Stimulated activated CD8-positive, alpha-beta memory T cell treated with anti-CD3 and anti-CD28 coated beads, Interleukin-12 subunit alpha, Interleukin-12 subunit beta, amount 100 ng/mL, for 4 hours (primary cell): Measurements from ENCODE around the gene SHLD1.

Source experiments
- DNase-seq: peaks from one replicate; pipeline ENCODE4 v3.0.0-alpha.2; 2020; ENCODE audit warnings: low read depth

The SHLD1 gene

DNA sequence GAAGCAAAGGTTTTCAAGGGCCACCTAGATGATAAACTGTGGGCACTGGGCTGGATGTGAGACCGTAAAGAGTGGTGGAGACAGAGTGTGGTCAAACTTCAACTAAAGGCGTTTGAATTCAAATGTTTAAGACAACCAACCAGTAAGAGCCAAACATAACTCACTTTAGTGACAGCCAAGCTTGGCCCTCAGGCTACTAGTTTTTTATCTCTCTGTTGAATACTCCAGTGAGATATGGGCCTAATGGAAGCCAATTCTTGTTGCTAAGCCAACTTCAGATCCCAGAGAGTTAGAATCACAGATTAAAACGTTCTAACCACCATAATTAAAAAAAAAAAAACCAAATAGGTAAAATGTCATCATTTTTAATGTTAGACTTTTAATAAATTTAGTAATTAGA, 142.9 kb downstream of the SHLD1 start:
- no peak for DNase-seq

DNA sequence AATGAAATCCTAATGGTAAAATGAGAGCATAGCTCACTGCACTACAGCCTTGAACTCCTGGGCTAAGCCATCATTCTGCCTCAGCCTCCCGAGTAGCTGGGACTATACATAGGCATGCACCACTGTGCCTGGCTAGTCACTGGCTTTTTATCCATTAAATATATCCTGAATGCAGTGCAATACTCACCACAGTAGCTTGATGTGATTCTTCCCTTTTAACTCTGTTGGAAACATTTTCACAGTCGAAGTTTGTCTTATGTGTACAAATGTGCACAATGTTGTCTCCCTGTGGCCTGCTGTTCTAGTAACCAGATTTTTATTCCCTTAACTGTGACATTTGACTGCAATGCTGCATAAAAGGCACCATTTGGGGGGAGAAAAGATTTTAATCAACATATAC, 143.4 kb downstream of the SHLD1 start:
- no peak for DNase-seq

DNA sequence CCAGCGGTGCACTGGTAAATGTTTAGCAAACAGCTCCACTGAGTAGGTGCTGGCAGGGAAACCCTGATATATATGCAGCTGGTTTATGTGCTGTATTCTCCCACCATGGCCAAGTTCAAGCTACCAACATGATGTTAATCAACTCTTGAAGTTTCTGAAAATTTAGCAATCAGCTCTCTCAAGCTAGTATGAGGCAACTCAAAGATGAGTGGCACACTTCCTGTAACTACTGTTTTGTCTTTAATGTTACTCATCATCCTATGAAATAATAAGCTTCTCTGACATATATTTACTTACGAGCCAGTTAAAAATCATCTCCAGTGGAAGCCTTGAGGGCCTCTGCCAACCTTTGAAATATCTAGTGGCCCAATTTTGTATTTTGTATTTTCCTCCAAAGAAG, 145.4 kb downstream of the SHLD1 start:
- DNase-seq, result no peak

DNA sequence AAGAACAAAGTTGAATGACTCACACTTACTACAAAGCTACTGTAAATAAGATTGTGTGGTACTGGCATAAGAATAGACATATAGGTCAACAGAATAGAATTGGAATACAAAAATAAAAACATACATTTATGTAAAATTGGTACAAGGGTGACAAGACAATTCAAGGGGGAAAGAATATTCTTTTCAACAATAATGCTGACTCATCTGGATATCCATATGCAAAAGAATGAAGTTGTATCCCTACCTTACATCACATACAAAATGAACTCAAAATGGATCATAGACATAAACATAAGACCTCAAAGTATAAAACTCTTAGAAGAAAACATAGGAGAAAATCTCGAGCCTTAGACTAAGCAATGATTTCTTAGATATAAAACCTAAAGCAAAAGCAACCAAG, 149.2 kb downstream of the SHLD1 start:
- DNase-seq, result no peak

DNA sequence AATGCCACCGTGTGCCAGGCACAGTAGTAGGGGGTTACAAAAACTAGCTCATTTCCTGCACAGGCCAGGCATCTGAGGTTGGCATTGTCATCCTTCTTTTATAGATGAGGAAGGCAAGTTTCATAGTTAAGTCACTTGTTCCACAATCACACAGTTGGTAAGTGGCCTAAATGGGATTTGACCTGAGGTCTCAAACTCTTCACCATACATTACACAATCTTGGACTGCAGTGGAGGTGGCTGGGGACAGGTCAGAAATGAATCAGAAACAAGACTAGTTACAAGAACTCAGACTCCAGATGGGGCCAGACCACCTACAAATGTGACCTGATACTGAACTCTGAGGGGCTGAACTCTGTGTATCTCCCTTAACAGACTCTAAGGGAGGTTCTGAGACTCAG, 150.7 kb downstream of the SHLD1 start:
- no peak for DNase-seq

DNA sequence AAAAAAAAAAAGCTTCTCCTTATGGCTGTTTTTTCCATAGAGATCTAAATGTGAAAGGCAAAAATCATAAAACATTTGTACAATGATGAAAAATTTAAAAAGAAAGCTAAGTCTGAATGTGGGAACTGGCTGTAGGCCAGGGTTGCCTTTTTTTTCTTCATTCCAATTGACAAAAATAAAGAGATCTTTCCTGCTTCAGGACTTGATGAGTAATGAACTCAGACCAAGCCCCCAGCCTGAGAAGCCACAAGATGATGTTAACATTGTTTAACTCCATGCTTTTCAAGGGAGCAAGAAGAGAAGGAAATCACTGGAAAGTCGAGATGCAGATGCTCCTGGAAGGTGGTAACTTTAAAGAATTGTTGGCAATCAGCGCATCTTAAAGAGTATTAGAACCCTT, 158.8 kb downstream of the SHLD1 start:
- DNase-seq, result no peak

DNA sequence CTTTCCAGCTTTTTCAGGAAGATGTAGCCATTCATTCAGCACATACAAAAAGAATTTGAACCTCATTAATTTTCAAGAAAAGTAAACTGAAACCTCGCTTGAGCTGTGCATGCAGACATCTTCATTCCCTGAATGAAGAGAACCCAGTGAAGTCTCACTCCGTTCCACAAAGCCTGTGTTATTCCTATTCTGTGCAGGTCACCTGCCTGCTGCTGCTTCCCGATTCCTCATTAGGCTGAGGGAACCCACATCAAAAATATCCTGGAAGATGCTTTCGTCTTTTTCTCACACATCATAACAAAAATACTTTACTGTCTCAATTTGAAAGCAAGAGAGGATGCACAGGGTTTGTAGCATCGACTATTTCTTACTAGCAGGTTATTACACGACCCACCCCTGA, 160.0 kb downstream of the SHLD1 start:
- DNase-seq, result no peak

DNA sequence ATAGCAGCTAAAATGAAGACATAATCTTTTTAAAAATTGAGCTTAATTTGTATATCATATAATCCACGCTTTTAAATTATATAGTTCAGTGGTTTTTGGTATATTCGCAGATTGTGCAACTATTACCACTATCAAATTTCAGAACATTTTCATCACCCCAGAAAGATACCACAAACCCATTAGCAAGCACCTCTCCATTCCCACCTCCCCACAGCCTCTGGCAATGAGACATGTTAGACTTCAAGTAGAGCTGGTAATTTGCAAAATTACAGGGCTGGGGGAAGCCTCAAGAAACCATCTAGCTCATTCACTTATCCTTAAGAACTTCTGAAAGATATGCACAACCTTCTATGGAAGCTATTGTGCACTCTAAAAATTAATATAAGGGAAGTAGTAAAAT, 163.0 kb downstream of the SHLD1 start:
- no peak for DNase-seq
